Hippocampal formation (tissue), 2 donors: Measurements from ENCODE around the gene DUS3L.
"Not testable (repeated sequence)": the region's sequence is repeated elsewhere in the genome, so short reads cannot be mapped to it uniquely, and the experiment has no call there.

Source experiments
- DNase-seq, 2 donors: peaks; one replicate each; lab custom pipeline; 2025; lab: John Stamatoyannopoulos, UW

DUS3L gene

GRCh38 chr19:5772416-5772815, 18.5 kb downstream of the DUS3L start:
- no peak for DNase-seq

GRCh38 chr19:5767949-5768348, 23.0 kb downstream of the DUS3L start:
- no peak for DNase-seq

- no peak for DNase-seq
These were observed 25.7 kb downstream of the DUS3L start for GRCh38 chr19:5765220-5765619.

- DNase-seq, result no peak
These were observed 28.2 kb downstream of the DUS3L start for GRCh38 chr19:5762608-5763217.

GRCh38 chr19:5753743-5754142, 37.2 kb downstream of the DUS3L start:
- no peak for DNase-seq

- DNase-seq, result no peak
These were observed 39.3 kb downstream of the DUS3L start for GRCh38 chr19:5751709-5752108.

- no peak for DNase-seq
These were observed 41.5 kb downstream of the DUS3L start for GRCh38 chr19:5749505-5749904.

GRCh38 chr19:5748920-5749319, 42.0 kb downstream of the DUS3L start:
- DNase-seq, result not testable (repeated sequence)

- not testable (repeated sequence) for DNase-seq
These were observed 46.0 kb downstream of the DUS3L start for GRCh38 chr19:5744999-5745398.

- no peak for DNase-seq
These were observed 47.3 kb downstream of the DUS3L start for GRCh38 chr19:5743630-5744029.

- DNase-seq, result no peak
These were observed 48.9 kb downstream of the DUS3L start for GRCh38 chr19:5742051-5742450.

- DNase-seq, result no peak
These were observed 52.5 kb downstream of the DUS3L start for GRCh38 chr19:5738423-5738822.
